Stimulated activated CD8-positive, alpha-beta memory T cell treated with anti-CD3 and anti-CD28 coated beads, Interleukin-12 subunit alpha, Interleukin-12 subunit beta, amount 100 ng/mL, for 4 hours (primary cell): ENCODE results near the gene RAD51B.
"Not testable (repeated sequence)": the region's sequence is repeated elsewhere in the genome, so short reads cannot be mapped to it uniquely, and the experiment has no call there.

Experiments used
- DNase-seq: peaks from one replicate; pipeline ENCODE4 v3.0.0-alpha.2; 2020; ENCODE audit warnings: low read depth

The RAD51B gene

GRCh38 chr14:67984274-67984673, 164.7 kb downstream of the RAD51B start:
- DNase-seq, result no peak

- no peak for DNase-seq
Measured at GRCh38 chr14:67986131-67986841, 166.7 kb downstream of the RAD51B start.

DNA sequence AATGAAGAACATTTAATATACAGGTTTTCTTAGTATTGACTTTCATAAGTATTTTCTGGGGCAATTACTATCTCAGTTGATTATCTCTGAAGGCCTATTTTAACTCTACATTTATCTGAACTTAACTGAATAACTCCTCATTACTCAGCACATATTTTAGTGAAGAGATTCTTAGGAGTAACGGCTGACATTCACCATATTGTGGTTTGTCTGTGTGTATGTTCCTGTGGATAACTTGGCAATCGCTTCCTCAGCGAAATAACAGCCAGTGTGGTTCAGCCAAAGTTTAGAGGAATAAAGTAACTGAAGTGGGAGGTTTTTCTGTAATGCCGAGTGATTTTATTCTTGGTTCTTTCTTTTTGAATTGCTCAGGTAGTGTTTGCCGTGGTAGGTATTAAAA, 168.0 kb downstream of the RAD51B start:
- no peak for DNase-seq

- not testable (repeated sequence) for DNase-seq
Measured at GRCh38 chr14:67988210-67988609, 168.6 kb downstream of the RAD51B start.

DNA sequence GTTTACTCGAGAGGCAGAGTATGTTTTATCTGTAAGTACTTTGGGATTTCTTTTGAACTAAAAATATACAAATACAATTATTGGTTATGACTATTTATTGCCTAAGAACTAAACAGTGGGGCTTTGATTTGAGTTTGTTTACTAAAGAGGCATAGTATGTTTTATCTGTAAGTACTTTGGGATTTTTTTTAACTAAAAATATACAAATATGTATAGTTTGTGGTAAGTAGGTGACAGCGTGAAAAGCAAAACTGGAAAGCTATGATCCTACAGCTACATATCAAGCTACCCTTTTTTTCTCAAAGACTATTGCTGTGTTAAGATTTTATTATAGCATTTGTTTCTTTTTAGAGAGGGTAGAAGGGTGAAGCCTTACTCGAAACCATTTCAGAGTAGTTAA, 171.0 kb downstream of the RAD51B start:
- DNase-seq, result no peak

- DNase-seq, result no peak
Measured at GRCh38 chr14:67994531-67994930, 175.0 kb downstream of the RAD51B start.

GRCh38 chr14:67996235-67996634, 176.7 kb downstream of the RAD51B start:
- DNase-seq, result no peak

GRCh38 chr14:67998834-67999233, 179.3 kb downstream of the RAD51B start:
- no peak for DNase-seq

DNA sequence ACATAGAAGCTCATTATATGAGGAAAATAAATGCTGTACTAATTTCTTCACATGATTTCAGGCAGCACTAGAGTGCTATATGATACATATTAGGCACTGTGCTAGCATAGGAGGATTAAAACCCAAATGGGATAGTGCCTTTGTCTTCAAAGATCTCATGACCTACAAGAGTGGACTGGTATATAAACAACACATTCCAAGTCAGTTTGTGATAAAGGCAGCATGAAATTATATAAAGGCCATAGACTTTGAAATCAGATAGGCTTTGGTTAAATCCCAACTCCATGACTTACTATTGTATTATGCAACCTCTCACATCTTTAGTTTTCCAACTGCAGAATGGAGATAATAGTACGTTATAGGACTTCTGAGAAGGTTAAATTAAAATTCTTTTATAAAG, 179.7 kb downstream of the RAD51B start:
- no peak for DNase-seq

- DNase-seq, result no peak
Measured at GRCh38 chr14:67999705-68000384, 180.3 kb downstream of the RAD51B start.

GRCh38 chr14:68000511-68000910, 180.9 kb downstream of the RAD51B start:
- DNase-seq, result no peak

GRCh38 chr14:68008491-68008890, 188.9 kb downstream of the RAD51B start:
- no peak for DNase-seq

- DNase-seq, result no peak
Measured at GRCh38 chr14:68011406-68012028, 191.9 kb downstream of the RAD51B start.

GRCh38 chr14:68012871-68013270, 193.3 kb downstream of the RAD51B start:
- no peak for DNase-seq

GRCh38 chr14:68013326-68013725, 193.7 kb downstream of the RAD51B start:
- no peak for DNase-seq

DNA sequence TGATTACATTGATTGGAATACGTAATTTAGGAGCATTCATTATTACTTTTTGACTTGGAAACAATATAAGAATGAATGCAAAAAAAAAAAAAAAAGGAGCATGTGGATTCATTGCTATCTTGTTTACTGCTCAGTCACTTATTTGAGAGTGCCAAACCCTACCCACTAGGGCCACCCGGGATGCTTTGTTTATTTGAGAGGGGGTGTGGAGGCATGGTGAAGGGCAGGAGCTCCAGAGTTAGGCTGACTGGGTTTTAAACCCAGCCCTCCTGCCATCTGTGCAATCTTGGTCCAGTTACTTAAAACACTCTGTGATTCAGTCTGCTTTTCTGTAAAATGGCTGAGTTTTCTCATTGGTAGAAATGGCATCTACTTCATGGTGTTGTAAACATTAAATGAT, 195.2 kb downstream of the RAD51B start:
- DNase-seq, result no peak

GRCh38 chr14:68015356-68016254, 196.0 kb downstream of the RAD51B start:
- no peak for DNase-seq

GRCh38 chr14:68016255-68016914, 196.8 kb downstream of the RAD51B start:
- no peak for DNase-seq

DNA sequence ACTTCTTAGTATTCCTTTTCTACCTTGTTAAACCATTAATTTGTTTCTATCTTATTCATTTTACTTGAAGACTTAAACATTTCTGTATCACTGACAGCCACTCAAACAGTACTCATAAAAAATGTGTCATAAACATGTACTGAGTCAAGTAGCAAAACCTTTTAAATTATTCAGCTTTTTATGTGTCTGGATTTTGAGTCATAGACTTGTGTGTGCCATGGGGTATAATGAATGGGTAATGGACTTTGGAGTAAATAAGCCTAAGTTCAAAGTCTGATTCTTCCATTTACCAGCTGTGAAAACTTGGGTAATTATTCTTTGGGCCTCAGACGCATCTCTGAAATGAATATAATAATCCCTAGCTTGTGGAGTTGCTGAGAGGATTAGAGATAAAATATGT, 199.0 kb downstream of the RAD51B start:
- no peak for DNase-seq

GRCh38 chr14:68020493-68020892, 200.9 kb downstream of the RAD51B start:
- no peak for DNase-seq

DNA sequence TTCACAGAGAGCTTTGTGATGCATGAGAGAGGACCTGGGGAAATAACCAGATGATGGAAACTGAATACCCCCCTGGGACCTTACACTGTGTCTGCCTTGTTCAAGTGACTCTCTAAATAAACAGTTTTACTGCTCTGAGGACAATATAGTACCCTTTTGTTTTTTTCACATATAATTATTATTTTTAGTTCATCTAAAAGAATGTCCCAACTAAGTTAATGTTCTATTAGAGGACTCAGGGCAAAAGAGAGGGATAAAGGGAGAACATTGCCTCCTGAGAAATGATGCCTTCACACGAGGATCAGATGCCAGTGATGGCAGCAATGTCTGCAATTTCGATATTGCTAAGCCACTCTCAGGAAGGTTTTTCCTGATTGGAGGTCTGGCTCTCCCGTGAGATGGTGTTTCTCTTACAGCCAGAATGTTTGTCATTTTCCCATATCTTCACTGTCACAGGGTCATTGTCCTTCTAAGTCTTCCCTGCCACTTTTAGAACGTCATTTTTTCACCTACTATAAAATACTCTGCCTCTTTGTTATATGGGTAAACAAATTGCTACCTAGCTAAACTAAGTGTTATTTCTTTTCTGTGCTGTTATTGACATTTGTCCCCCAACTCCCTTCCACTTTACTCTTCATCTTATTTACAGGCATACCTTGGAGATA, 201.6 kb downstream of the RAD51B start:
- no peak for DNase-seq
